Body of pancreas (tissue), 4 donors: Measurements from ENCODE around the gene POLR1C.

Source experiments
- CTCF ChIP-seq, 7 experiments: fragments of 450-650 bp in 4 of 7; fragments of 200-600 bp in 3 of 7; sonication (generic) in 3 of 7; IDR thresholded peaks; one replicate each; pipeline ENCODE4 v1.5.1; 2016 to 2019; ENCODE audit warnings: antibody characterized with exemption in 7 of 7
- POLR2A ChIP-seq, 3 donors: fragments of 450-650 bp; IDR thresholded peaks; one replicate each; pipeline ENCODE4 v1.6.1; 2016; ENCODE audit warnings: antibody characterized with exemption in 3 of 3, mild to moderate bottlenecking in 2 of 3

- TF ChIP-seq CTCF (IDR thresholded peaks at IDR 0.05) (no peak), POLR2A (IDR thresholded peaks at IDR 0.05) (no peak)
Measured at GRCh38 chr6:43511824-43512415, 5.0 kb upstream of the POLR1C start.
